Measurements from ENCODE around the gene PDE4D.

PDE4D gene

DNA sequence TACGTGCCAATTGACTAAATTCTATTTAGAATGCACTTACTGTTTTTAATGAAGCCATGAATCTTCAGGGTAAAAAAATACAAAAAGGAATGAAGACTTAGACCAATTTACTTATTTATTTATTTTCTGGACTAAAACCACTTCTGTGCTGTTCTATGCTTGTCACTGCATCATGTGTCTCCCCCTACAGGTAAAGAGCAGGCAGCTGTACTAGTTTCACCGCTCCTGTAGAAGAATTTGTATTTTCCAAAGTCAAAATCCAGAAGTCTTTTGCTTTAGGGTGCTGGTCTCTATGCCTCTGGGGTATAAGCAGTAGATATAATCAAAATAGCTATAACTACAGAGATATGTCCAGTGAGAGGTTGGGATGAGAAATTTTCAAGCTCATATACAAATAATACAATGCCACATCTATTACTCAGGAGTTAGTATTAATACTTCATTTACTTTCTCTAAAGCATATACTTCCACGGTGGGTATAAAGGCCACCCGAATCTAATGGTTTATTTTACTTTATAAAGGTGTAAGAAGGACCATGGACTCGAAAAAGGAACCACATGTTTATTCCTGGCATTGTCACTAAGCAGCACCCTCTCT lies 719.2 kb downstream of the PDE4D start:
- Histone ChIP-seq H3K36me3 (no peaks in the 10 kb centered on the region), H3K27ac (no peak overlapping the region), H3K9ac (no peak overlapping the region), H3K27me3 (no peaks in the 10 kb centered on the region), H3K4me3 (no peak overlapping the region), H3K4me1 (peaks cover 0 to 12% (median 11%) of the 10 kb centered on the region in 10 experiments; a peak in 14 of 20 replicates), H3K9me3 (replicated peaks in 1 of 11) (no peaks in the 10 kb centered on the region), H3K4me2 (no peak overlapping the region), H4K20me1 (no peaks in the 10 kb centered on the region)
- no peak for TF ChIP-seq Cebpa-rat (IDR thresholded peaks at IDR 0.05)

DNA sequence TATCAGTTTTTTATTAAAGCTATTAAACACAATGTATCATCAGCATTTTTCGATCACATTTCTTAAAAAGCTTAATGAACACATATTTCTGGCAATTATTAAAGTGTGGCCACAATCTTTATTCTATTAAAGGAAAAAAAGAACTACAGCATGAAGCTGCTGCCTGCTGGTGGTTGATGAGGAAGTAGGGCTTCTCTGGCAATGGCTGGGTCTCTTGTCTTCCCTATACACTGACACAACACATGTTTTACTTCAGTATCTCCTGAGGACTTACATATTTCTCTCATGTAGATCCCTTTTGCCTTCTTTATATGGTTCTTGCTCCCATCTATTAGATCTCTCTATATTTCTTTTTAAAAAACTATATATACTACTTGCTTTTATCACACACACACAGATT lies 719.9 kb downstream of the PDE4D start:
- H3K27ac ChIP-seq = no peak overlapping the region
- H3K4me1 ChIP-seq = peaks cover 0 to 11% (median 10%) of the 10 kb centered on the region in 10 experiments; a peak in 14 of 20 replicates
- no peak overlapping the region for H3K4me2 ChIP-seq
- H3K9me3 ChIP-seq (replicated peaks in 1 of 11) = no peaks in the 10 kb centered on the region
- no peak overlapping the region for H3K4me3 ChIP-seq
- no peaks in the 10 kb centered on the region for H3K27me3 ChIP-seq
- H3K36me3 ChIP-seq = no peaks in the 10 kb centered on the region
- H4K20me1 ChIP-seq = no peaks in the 10 kb centered on the region
- H3K9ac ChIP-seq = no peak overlapping the region
- no peak for TF ChIP-seq Cebpa-rat (IDR thresholded peaks at IDR 0.05)

DNA sequence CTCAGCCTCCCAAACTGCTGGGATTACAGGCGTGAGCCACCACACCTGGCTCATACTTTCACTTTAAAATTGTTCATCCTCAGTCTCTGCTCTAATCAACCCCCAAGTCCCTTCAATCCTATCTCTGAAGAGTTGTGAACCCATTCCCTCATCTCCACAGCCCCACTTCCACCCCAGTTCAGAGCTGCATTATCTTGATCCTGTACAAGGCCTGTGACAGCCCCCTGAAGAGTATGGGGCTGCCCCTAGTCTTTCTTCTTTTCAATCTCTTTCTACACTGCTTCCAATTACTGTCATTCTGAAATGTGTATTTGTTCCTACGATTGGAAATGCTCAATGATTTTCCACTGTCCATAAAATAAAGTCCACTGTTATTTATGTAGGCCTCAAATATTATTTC lies 722.4 kb downstream of the PDE4D start:
- Histone ChIP-seq H3K4me1 (no peaks in the 10 kb centered on the region), H3K36me3 (no peaks in the 10 kb centered on the region), H3K27ac (no peak overlapping the region), H4K20me1 (no peaks in the 10 kb centered on the region), H3K9ac (no peak overlapping the region), H3K9me3 (replicated peaks in 1 of 11) (no peaks in the 10 kb centered on the region), H3K4me2 (no peak overlapping the region), H3K4me3 (no peak overlapping the region), H3K27me3 (no peaks in the 10 kb centered on the region)
- TF ChIP-seq Cebpa-rat (IDR thresholded peaks at IDR 0.05) = no peak

DNA sequence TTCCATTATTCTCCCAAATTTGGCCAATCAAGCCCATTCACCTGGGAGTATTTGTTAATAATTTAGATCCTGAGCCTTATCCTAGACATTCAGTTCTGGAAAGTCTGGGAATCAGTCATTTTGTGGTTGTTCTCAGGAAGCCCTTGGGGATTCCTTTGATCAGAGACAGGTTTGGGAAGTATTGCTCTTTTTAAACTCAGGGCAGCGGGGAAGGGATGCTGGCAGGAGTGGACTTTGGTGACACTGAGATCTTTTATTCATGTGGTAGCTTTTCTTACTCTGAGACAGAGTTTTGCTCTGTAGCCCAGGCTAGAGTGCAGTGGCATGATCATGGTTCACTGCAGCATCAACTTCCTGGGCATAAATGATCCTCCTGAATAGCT lies 723.8 kb downstream of the PDE4D start:
- no peaks in the 10 kb centered on the region for H3K9me3 ChIP-seq (replicated peaks in 1 of 11)
- no peak for TF ChIP-seq Cebpa-rat (IDR thresholded peaks at IDR 0.05)
- H3K27me3 ChIP-seq = no peaks in the 10 kb centered on the region
- H3K4me2 ChIP-seq = no peak overlapping the region
- no peak overlapping the region for H3K9ac ChIP-seq
- H4K20me1 ChIP-seq = no peaks in the 10 kb centered on the region
- no peak overlapping the region for H3K27ac ChIP-seq
- no peak overlapping the region for H3K4me3 ChIP-seq
- H3K36me3 ChIP-seq = no peaks in the 10 kb centered on the region
- no peaks in the 10 kb centered on the region for H3K4me1 ChIP-seq

DNA sequence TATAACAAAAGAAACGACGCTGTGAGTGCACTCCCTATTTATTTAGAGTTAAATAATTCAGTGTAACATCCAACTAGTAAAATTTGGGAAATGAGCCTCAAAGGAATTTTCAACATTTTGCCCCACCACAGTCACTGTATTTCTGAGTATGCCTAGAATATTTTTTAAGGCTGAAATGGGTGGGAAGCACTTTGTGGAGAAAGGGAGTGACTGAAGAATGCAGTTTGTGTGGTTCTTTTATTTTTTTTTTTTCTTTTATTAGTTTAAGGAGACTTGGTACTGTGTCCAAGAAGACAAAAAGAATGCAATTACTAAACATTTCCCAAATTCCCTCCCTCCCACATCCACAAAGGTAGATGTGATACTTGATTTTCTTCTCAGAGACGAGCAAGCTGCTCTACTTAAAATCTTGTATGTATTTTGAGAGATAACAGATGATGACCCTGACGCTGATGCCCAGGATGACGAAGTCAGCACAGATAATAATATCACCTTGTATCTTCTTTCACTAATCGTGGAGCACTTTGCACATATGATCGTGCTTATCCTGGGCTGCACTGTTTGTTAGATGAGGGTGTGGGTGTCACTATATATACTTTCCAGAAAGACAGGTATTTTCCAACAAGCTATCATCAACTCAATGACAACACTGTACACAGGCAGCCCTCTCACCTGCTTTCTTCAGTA lies 724.3 kb downstream of the PDE4D start:
- H3K27ac ChIP-seq = no peak overlapping the region
- H3K4me3 ChIP-seq = no peak overlapping the region
- no peaks in the 10 kb centered on the region for H3K36me3 ChIP-seq
- H4K20me1 ChIP-seq = no peaks in the 10 kb centered on the region
- no peaks in the 10 kb centered on the region for H3K4me1 ChIP-seq
- no peak for TF ChIP-seq Cebpa-rat (IDR thresholded peaks at IDR 0.05)
- H3K9ac ChIP-seq = no peak overlapping the region
- no peaks in the 10 kb centered on the region for H3K9me3 ChIP-seq (replicated peaks in 1 of 11)
- H3K4me2 ChIP-seq = no peak overlapping the region
- no peaks in the 10 kb centered on the region for H3K27me3 ChIP-seq

DNA sequence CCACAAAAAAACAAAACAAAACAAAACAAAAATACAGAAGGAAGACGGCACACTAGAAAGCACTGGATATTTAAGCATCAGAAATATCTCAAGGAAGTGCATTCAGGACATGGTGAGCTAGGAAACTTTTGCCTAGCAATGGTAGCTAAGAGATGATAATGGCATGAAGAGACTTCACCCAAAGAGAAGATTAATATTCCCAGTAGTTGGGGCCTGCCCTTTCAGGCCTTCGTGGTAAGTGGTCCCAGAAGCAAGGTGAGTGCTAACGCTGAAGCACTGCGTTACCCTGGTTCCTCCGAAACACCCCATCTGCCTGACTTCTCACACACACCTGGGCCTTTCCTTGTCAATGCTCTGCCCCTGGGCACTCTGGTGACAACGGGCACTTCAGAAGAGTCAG lies 725.5 kb downstream of the PDE4D start:
- Histone ChIP-seq H3K27me3 (no peaks in the 10 kb centered on the region), H3K27ac (no peak overlapping the region), H3K4me1 (no peaks in the 10 kb centered on the region), H3K36me3 (no peaks in the 10 kb centered on the region), H4K20me1 (no peaks in the 10 kb centered on the region), H3K4me3 (no peak overlapping the region), H3K4me2 (no peak overlapping the region), H3K9ac (no peak overlapping the region), H3K9me3 (replicated peaks in 1 of 11) (no peaks in the 10 kb centered on the region)
- TF ChIP-seq Cebpa-rat (IDR thresholded peaks at IDR 0.05) = no peak

DNA sequence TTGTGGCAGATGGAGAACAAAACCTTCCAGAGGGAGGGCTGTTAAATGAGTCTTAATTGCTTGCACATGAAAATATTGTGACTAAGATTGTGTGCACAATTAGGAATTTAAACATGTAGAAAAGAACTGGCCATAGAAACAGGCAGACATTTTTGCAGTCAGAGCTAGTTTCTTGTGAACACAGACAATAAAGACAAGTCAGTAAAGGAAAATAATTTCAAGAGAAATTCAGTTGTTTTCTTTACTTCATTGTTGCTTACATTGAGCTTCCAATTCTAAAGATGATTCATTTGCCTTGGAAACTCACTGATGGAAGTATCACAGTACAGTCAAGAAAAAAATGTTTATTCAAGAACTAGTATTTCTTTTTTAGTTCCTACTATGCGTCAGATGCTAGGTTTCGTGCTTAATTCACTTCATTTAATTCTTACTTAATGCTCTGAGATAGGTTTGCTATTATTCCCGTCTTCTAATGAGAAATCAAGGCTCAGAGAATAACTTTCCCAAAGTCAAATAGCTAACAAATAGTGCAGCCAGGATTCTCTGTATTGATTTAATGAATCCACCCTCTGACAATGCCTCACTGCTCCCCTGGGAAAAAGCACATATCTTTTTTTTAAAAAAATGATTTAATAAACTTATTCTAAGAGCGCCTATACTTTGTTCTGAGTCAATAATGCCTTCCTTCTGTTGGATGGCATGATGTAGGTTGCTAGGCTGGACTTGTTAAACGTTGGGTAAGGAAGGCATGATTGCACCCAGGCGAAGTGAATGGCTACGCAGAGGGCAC lies 729.3 kb downstream of the PDE4D start:
- H3K4me2 ChIP-seq = no peak overlapping the region
- no peaks in the 10 kb centered on the region for H3K27me3 ChIP-seq
- H4K20me1 ChIP-seq = no peaks in the 10 kb centered on the region
- H3K36me3 ChIP-seq = no peaks in the 10 kb centered on the region
- no peak overlapping the region for H3K9ac ChIP-seq
- H3K4me3 ChIP-seq = no peak overlapping the region
- H3K9me3 ChIP-seq (replicated peaks in 1 of 11) = no peaks in the 10 kb centered on the region
- no peaks in the 10 kb centered on the region for H3K4me1 ChIP-seq
- TF ChIP-seq Cebpa-rat (IDR thresholded peaks at IDR 0.05) = no peak
- no peak overlapping the region for H3K27ac ChIP-seq

DNA sequence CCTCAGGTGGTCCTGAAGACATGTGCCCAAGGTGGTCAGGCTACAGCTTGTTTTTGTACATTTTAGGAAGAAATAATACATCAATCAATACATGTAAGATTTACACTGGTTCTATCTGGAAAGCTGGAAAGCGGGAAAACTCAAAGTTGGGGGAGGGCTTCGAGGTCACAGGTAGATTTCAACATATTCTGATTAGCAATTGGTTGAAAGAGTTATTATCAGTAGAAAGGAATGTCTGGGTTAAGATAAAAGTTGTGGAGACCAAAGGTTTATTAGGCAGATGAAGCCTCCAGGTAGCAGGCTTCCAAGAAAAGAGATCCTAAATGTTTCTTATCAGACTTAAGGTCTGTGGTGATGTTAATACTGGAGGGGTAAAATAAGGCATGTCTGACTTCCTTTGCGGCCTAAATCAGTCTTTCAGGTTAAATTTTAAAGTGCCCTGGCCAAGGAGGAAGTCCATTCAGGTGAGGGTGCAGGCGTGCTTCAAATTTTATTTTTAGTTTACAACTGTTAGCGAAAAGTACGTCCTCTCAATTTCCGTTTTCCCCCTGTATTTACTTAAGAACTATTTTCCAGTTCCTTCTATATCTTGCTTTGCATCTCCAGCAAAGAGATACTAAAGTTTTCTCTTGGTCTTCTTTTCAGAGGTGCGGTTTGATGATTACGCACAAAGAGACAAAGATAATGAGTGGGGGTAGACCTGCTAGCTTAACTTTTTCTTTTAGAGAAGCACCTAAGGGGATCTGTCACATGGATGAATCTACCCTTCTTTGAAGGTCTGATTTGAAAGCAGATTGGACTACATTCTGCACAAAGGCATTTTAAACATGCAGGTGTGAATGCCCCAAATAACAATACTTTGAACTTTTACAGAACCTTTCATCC lies 732.1 kb downstream of the PDE4D start:
- Histone ChIP-seq H4K20me1 (no peaks in the 10 kb centered on the region), H3K4me2 (no peak overlapping the region), H3K9me3 (replicated peaks in 1 of 11) (no peaks in the 10 kb centered on the region), H3K4me1 (no peaks in the 10 kb centered on the region), H3K9ac (no peak overlapping the region), H3K27me3 (no peaks in the 10 kb centered on the region), H3K4me3 (no peak overlapping the region), H3K36me3 (no peaks in the 10 kb centered on the region), H3K27ac (no peak overlapping the region)
- TF ChIP-seq Cebpa-rat (IDR thresholded peaks at IDR 0.05) = no peak

Measured in BLaER1 treated with 17β-estradiol and CSF1 and Interleukin-3, amounts not matched to agents 10 nM and 100 nM (cell line).